Endothelial cell of umbilical vein (primary cell): ENCODE results near the gene RRP36. TPM values are rescaled to one million over a fixed set of nuclear protein-coding genes. Genes with fewer than 3 reads are reported as not detected.

Experiments
- BruUV-seq: library from RNA; stranded (reverse); fragments of 400-500 nt; replicated peaks from 2 replicates; lab custom pipeline; 2021; lab: Mats Ljungman, UMichigan
- CTCF ChIA-PET: fragments of 300-600, 350-600 bp; sonication (Branson Sonifier 250); formaldehyde crosslinking; loops from one replicate; lab custom pipeline; 2021; ENCODE audit warnings: antibody characterized with exemption, inconsistent platforms; lab: Charles Lee
- POLR2A ChIA-PET: fragments of 300-600, 350-600 bp; sonication (Branson Sonifier 250); formaldehyde crosslinking; loops from one replicate; lab custom pipeline; 2021; ENCODE audit warnings: antibody characterized with exemption, inconsistent platforms; lab: Charles Lee
- DNase-seq: peaks from one replicate; pipeline ENCODE4 v3.0.0-alpha.2; 2011; ENCODE audit warnings: low read depth, low spot score
- FAIRE-seq: peaks from 2 replicates; lab custom pipeline; 2011; peaks lifted over from hg19 to GRCh38; lab: Jason Lieb, UNC
- H2AFZ ChIP-seq: 2 replicates; pipeline ENCODE4 v1.6.0; 2012; ENCODE audit warnings: low read depth, low read length, control low read depth, inconsistent platforms
- H3K27ac ChIP-seq: 2 replicates; pipeline ENCODE4 v1.5.1; 2011; ENCODE audit warnings: low read depth, mild to moderate bottlenecking, control low read depth, low read length, moderate library complexity; ENCODE audit not compliant: insufficient read depth
- H3K27me3 ChIP-seq, 2 experiments: 2 replicates each; pipeline versions ENCODE4 v1.6.0 to v1.6.1; 2011; ENCODE audit warnings: low read length in 2 of 2, mixed read lengths in 1 of 2; ENCODE audit not compliant: control insufficient read depth in 2 of 2, insufficient read depth in 2 of 2
- H3K36me3 ChIP-seq, 2 experiments: 2 replicates in 1 of 2; 3 replicates in 1 of 2; pipeline ENCODE4 v1.5.1; 2011; ENCODE audit warnings: low read length in 2 of 2, mild to moderate bottlenecking in 1 of 2, moderate library complexity in 1 of 2; ENCODE audit not compliant: control insufficient read depth in 2 of 2, insufficient read depth in 2 of 2; ENCODE audit errors: extremely low read depth in 1 of 2
- H3K4me1 ChIP-seq: 3 replicates; pipeline ENCODE4 v1.5.1; 2011; ENCODE audit warnings: mild to moderate bottlenecking, low read length; ENCODE audit not compliant: control insufficient read depth, insufficient read depth; ENCODE audit errors: extremely low read depth
- H3K4me2 ChIP-seq: 2 replicates; pipeline ENCODE4 v1.6.1; 2011; ENCODE audit warnings: low read length, control low read depth, mixed read lengths; ENCODE audit not compliant: insufficient read depth
- H3K4me3 ChIP-seq, 3 experiments: fragments of 200-600 bp in 1 of 3; sonication (generic), shearing (Covaris generic) in 1 of 3; replicated peaks in 1 of 3; 2 replicates each; pipeline ENCODE4 v1.5.1; 2011 to 2016; ENCODE audit warnings: control low read depth in 3 of 3, low read length in 3 of 3, mild to moderate bottlenecking in 2 of 3, inconsistent platforms in 1 of 3, low read depth in 1 of 3, moderate library complexity in 1 of 3; ENCODE audit not compliant: insufficient read depth in 1 of 3
- H3K79me2 ChIP-seq: 2 replicates; pipeline ENCODE4 v1.6.0; 2012; ENCODE audit warnings: low read length, inconsistent platforms; ENCODE audit not compliant: control insufficient read depth, insufficient read depth
- H3K9ac ChIP-seq: replicated peaks from 2 replicates; pipeline ENCODE3; 2011; ENCODE audit warnings: low read length, control low read depth; ENCODE audit not compliant: insufficient read depth; ENCODE audit errors: extremely low read depth
- H3K9me1 ChIP-seq: replicated peaks from 3 replicates; pipeline ENCODE4 v1.6.0; 2011; ENCODE audit warnings: mild to moderate bottlenecking, low read length; ENCODE audit not compliant: control insufficient read depth, insufficient read depth; ENCODE audit errors: extremely low read depth
- H3K9me3 ChIP-seq: replicated peaks from 2 replicates; pipeline ENCODE4 v1.5.1; 2012; ENCODE audit warnings: low read length, inconsistent platforms; ENCODE audit not compliant: control insufficient read depth, insufficient read depth
- H4K20me1 ChIP-seq: replicated peaks from 2 replicates; pipeline ENCODE3; 2011; ENCODE audit warnings: mild to moderate bottlenecking, low read length; ENCODE audit not compliant: control insufficient read depth, insufficient read depth; ENCODE audit errors: extremely low read depth
- EZH2 ChIP-seq: IDR thresholded peaks from 2 replicates; pipeline ENCODE4 v1.6.1; 2012; ENCODE audit warnings: borderline replicate concordance, low read depth, mild to moderate bottlenecking, moderate library complexity, low read length, inconsistent platforms; ENCODE audit not compliant: severe bottlenecking
- FOS ChIP-seq: IDR thresholded peaks from 2 replicates; pipeline ENCODE4 v1.6.1; 2011; ENCODE audit warnings: mild to moderate bottlenecking, low read length, moderate library complexity, borderline replicate concordance; ENCODE audit not compliant: insufficient read depth
- GATA2 ChIP-seq: IDR thresholded peaks from 2 replicates; pipeline ENCODE4 v1.7.0; 2011; ENCODE audit warnings: low read depth, mild to moderate bottlenecking, moderate library complexity, mixed read lengths, low read length; ENCODE audit not compliant: insufficient read length, insufficient read depth
- JUN ChIP-seq: IDR thresholded peaks from 2 replicates; pipeline ENCODE4 v1.6.1; 2011; ENCODE audit warnings: borderline replicate concordance, low read depth; ENCODE audit not compliant: insufficient read length, insufficient read depth
- MYC ChIP-seq: IDR thresholded peaks from one replicate; pipeline ENCODE4 v1.6.1; 2011; ENCODE audit warnings: mild to moderate bottlenecking, low read depth, low read length
- POLR2A ChIP-seq: IDR thresholded peaks from 2 replicates; pipeline ENCODE4 v1.6.1; 2012; ENCODE audit warnings: low read depth, mild to moderate bottlenecking, control low read depth, low read length
- POLR2AphosphoS5 ChIP-seq: IDR thresholded peaks from 2 replicates; pipeline ENCODE4 v1.6.1; 2012; ENCODE audit warnings: low read depth, mild to moderate bottlenecking, control low read depth, low read length, moderate library complexity; ENCODE audit not compliant: insufficient read depth
- dilution Hi-C: fragments of 300-500 bp; cut with MboI; formaldehyde crosslinking; loops from one replicate; pipeline ENCODE4 v1.15.0; 2019; ENCODE audit warnings: low sequenced_read_pairs; ENCODE audit not compliant: extremely low pct_ligation_motif_present
- intact Hi-C: fragments of 100-400 bp; cut with micrococcal nuclease; formaldehyde crosslinking; loops from one replicate; pipeline ENCODE4 v1.10.0; 2022
- polyA plus RNA-seq, 4 experiments: library from polyadenylated mRNA; depleted of rRNA in 3 of 4; stranded (reverse) in 3 of 4; unstranded in 1 of 4; fragments of >200 nt; gene quantifications; 2 replicates each; pipeline versions ENCODE4 v1.2.1 to v1.2.3, GENCODE V29; 2011 to 2012; ENCODE audit warnings: missing spikeins in 1 of 4
- total RNA-seq: library from RNA; stranded (reverse); gene quantifications from 2 replicates; pipeline ENCODE4 v1.2.3, GENCODE V29; 2021
- TF ChIP-seq, protein P1 (sequence below), 2 donors: IDR thresholded peaks; 1 replicate in 1 of 2; 2 replicates in 1 of 2; pipeline ENCODE4 v1.5.1; 2011; ENCODE audit warnings: low read length in 2 of 2, mild to moderate bottlenecking in 2 of 2, moderate library complexity in 2 of 2, control low read depth in 1 of 2, inconsistent platforms in 1 of 2, low read depth in 1 of 2; ENCODE audit not compliant: insufficient read depth in 1 of 2; ENCODE audit errors: extremely low read depth in 1 of 2
- TF ChIP-seq, protein P2 (sequence below): IDR thresholded peaks from 2 replicates; pipeline ENCODE4 v1.6.1; 2011; ENCODE audit not compliant: insufficient read depth, insufficient read length

The RRP36 gene
- total and polyA plus RNA-seq, 2 donors (not counting 3 experiments of a cell fraction or from before 2014, with no cell fraction given), result 40.2 to 103 TPM

DNA sequence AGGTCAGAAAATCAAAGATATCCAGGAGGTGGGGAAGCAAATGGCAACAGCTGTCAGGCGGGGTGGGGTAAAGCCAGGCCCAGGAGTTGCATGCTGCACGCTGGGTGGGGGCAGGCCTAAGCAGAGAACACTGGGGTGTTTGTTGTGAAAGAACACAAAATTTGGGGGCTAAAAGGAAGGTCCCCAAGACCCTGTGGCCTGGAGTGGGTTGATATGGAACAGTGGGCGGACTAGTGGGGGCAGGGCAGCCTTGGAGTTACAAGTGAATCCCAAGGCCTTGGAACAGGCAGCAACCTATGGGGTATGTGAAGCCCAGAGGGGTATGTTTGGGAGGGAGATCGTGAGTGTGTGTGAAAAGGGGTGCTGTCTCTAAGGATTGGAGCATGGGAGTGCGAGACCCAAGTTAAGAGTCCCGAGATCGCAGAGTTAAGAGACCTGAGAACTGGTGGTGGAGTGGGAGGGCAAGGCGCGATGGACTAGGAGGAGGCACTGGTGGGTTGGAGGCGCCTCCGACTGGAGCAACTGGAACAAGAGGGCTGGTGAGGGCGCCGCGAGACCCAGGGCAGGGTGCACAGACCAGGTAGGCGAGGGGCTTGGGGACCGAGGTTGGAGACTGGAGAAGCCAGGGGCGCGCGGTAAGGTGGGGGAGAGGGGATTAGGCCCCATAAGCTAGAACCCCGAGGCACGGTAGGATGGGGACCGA, 31.6 kb downstream of the RRP36 start:
- FAIRE-seq (peak; percentile 69), DNase-seq (peak; percentile 53)
- H3K4me2 ChIP-seq, result peak overlapping the region; percentile 44
- H3K27ac ChIP-seq, result peak overlapping the region; percentile 82
- H3K27me3 ChIP-seq, result no peaks in the 10 kb centered on the region
- peak overlapping the region; percentile 8 for H2AFZ ChIP-seq
- H3K9me3 ChIP-seq, result no peaks in the 10 kb centered on the region
- peak overlapping the region; percentile 30 to 64 (median 40) for H3K4me3 ChIP-seq
- POLR2A ChIA-PET, result interaction anchor here (0.6 to 0.8 kb wide), 2 partner anchors 39 kb away, joined by 6 to 7 read pairs; partner anchors contain the start of genes KLHDC3 and MEA1
- no peaks in the 10 kb centered on the region for H3K9me1 ChIP-seq
- intact Hi-C loops (loop anchor here (1.0 to 2.0 kb wide), 3 partner anchors 32 to 68 kb away; partner anchors contain the start of genes KLHDC3, PPP2R5D and RRP36), dilution Hi-C loops (no loop called here)
- peak overlapping the region; percentile 81 for H3K9ac ChIP-seq
- BruUV-seq, result TSS peak; percentile 44
- H4K20me1 ChIP-seq, result no peaks in the 10 kb centered on the region
- H3K36me3 ChIP-seq, result peaks cover 0 to 13% of the 10 kb centered on the region in 2 experiments
- CTCF ChIA-PET, result interaction anchor here (0.9 to 1.4 kb wide), 4 partner anchors 31 to 91 kb away, joined by 4 to 5 read pairs (median 5); partner anchors contain the start of genes KLHDC3, MEA1, PEX6 and RRP36
- H3K4me1 ChIP-seq, result peaks cover 9% of the 10 kb centered on the region
- TF ChIP-seq, protein P1, sequence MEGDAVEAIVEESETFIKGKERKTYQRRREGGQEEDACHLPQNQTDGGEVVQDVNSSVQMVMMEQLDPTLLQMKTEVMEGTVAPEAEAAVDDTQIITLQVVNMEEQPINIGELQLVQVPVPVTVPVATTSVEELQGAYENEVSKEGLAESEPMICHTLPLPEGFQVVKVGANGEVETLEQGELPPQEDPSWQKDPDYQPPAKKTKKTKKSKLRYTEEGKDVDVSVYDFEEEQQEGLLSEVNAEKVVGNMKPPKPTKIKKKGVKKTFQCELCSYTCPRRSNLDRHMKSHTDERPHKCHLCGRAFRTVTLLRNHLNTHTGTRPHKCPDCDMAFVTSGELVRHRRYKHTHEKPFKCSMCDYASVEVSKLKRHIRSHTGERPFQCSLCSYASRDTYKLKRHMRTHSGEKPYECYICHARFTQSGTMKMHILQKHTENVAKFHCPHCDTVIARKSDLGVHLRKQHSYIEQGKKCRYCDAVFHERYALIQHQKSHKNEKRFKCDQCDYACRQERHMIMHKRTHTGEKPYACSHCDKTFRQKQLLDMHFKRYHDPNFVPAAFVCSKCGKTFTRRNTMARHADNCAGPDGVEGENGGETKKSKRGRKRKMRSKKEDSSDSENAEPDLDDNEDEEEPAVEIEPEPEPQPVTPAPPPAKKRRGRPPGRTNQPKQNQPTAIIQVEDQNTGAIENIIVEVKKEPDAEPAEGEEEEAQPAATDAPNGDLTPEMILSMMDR (IDR thresholded peaks at IDR 0.05; ENCODE audit: extremely low read depth in 1 of 2, insufficient read depth in 1 of 2, low read depth in 1 of 2, low read length in 2 of 2), result no peak
- TF ChIP-seq FOS (no peak), POLR2AphosphoS5 (no peak), JUN (no peak), GATA2 (no peak), EZH2 (no peak), POLR2A (no peak), MYC (no peak)
- TF ChIP-seq, protein P2, sequence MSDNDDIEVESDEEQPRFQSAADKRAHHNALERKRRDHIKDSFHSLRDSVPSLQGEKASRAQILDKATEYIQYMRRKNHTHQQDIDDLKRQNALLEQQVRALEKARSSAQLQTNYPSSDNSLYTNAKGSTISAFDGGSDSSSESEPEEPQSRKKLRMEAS, result no peak
- H3K79me2 ChIP-seq, result peaks cover 4% of the 10 kb centered on the region
